ENCODE results near the gene BMERB1.
"Not testable (repeated sequence)": the region's sequence is repeated elsewhere in the genome, so short reads cannot be mapped to it uniquely, and the experiment has no call there.

BMERB1 gene

GRCh38 chr16:15567823-15568222 is 133.4 kb downstream of the BMERB1 start:
- DNase-seq, result no peak

GRCh38 chr16:15570666-15571065 is 136.3 kb downstream of the BMERB1 start:
- not testable (repeated sequence) for DNase-seq

GRCh38 chr16:15571557-15571956 is 137.2 kb downstream of the BMERB1 start:
- no peak for DNase-seq

GRCh38 chr16:15572329-15573001 is 138.1 kb downstream of the BMERB1 start:
- DNase-seq, result no peak

GRCh38 chr16:15573274-15573895 is 139.0 kb downstream of the BMERB1 start:
- DNase-seq, result no peak

GRCh38 chr16:15573896-15574613 is 139.7 kb downstream of the BMERB1 start:
- DNase-seq, result not testable (repeated sequence)

- DNase-seq, result no peak
Observed at GRCh38 chr16:15574614-15574948, 140.2 kb downstream of the BMERB1 start.

- no peak for DNase-seq
Observed at GRCh38 chr16:15575293-15576049, 141.1 kb downstream of the BMERB1 start.

- DNase-seq, result no peak
Observed at GRCh38 chr16:15576960-15577958, 142.9 kb downstream of the BMERB1 start.

GRCh38 chr16:15578824-15579223 is 144.4 kb downstream of the BMERB1 start:
- no peak for DNase-seq

GRCh38 chr16:15581127-15581815 is 146.9 kb downstream of the BMERB1 start:
- no peak for DNase-seq

GRCh38 chr16:15583526-15583925 is 149.1 kb downstream of the BMERB1 start:
- no peak for DNase-seq

- DNase-seq, result no peak
Observed at GRCh38 chr16:15585956-15586355, 151.6 kb downstream of the BMERB1 start.

GRCh38 chr16:15586716-15587115 is 152.3 kb downstream of the BMERB1 start:
- no peak for DNase-seq

GRCh38 chr16:15587152-15587825 is 152.9 kb downstream of the BMERB1 start:
- no peak for DNase-seq

GRCh38 chr16:15592324-15592723 is 157.9 kb downstream of the BMERB1 start:
- DNase-seq, result peak; percentile 22

- DNase-seq, result no peak
Observed at GRCh38 chr16:15593235-15593634, 158.8 kb downstream of the BMERB1 start.

- DNase-seq, result peak; percentile 9
Observed at GRCh38 chr16:15594711-15595320, 160.4 kb downstream of the BMERB1 start.

GRCh38 chr16:15597135-15597534 is 162.7 kb downstream of the BMERB1 start:
- no peak for DNase-seq
